SJSA1 (cell line): Measurements from ENCODE around the gene ABCF2. TPM values are rescaled to one million over a fixed set of nuclear protein-coding genes. Genes with fewer than 3 reads are reported as not detected.

Experiments used
- DNase-seq, 2 experiments: peaks; one replicate each; pipeline ENCODE4 v3.0.0-alpha.2; 2015 to 2020; ENCODE audit warnings: low spot score in 2 of 2, low read depth in 1 of 2
- H3K27ac ChIP-seq: fragments of 250-450 bp; sonication (Bioruptor Pico); 2 replicates; pipeline ENCODE4 v1.5.1; 2020; ENCODE audit warnings: mild to moderate bottlenecking, moderate library complexity
- H3K27me3 ChIP-seq: fragments of 250-450 bp; sonication (Bioruptor Pico); replicated peaks from 2 replicates; pipeline ENCODE4 v1.5.1; 2020; ENCODE audit warnings: mild to moderate bottlenecking, moderate library complexity
- H3K36me3 ChIP-seq: fragments of 250-450 bp; sonication (Bioruptor Pico); 2 replicates; pipeline ENCODE4 v1.5.1; 2020; ENCODE audit warnings: mild to moderate bottlenecking
- H3K4me1 ChIP-seq: fragments of 250-450 bp; sonication (Bioruptor Pico); replicated peaks from 2 replicates; pipeline ENCODE4 v1.6.1; 2021; ENCODE audit warnings: mild to moderate bottlenecking
- H3K4me3 ChIP-seq: fragments of 250-450 bp; sonication (Bioruptor Pico); 2 replicates; pipeline ENCODE4 v1.5.1; 2020; ENCODE audit warnings: mild to moderate bottlenecking
- H3K9me3 ChIP-seq: fragments of 250-450 bp; sonication (Bioruptor Pico); replicated peaks from 2 replicates; pipeline ENCODE4 v1.5.1; 2020; ENCODE audit warnings: mild to moderate bottlenecking
- total RNA-seq: library from RNA; depleted of rRNA; stranded (reverse); fragments of >200 nt; shearing (Covaris generic); gene quantifications from 2 replicates; pipeline ENCODE4 v1.2.3, GENCODE V29; 2014

The ABCF2 gene
- total RNA-seq, 1 experiment from 2014 or later = 72.6 TPM

GRCh38 chr7:151179287-151179860 is 47.6 kb downstream of the ABCF2 start:
- Histone ChIP-seq H3K27me3 (peaks cover 54% of the 10 kb centered on the region), H3K4me3 (no peak overlapping the region), H3K9me3 (no peaks in the 10 kb centered on the region), H3K27ac (no peak overlapping the region), H3K36me3 (no peaks in the 10 kb centered on the region), H3K4me1 (no peaks in the 10 kb centered on the region)
- DNase-seq = no peak

GRCh38 chr7:151178831-151179230 is 48.2 kb downstream of the ABCF2 start:
- no peak for DNase-seq
- no peaks in the 10 kb centered on the region for H3K36me3 ChIP-seq
- H3K9me3 ChIP-seq = no peaks in the 10 kb centered on the region
- no peak overlapping the region for H3K27ac ChIP-seq
- H3K4me1 ChIP-seq = no peaks in the 10 kb centered on the region
- peaks cover 54% of the 10 kb centered on the region for H3K27me3 ChIP-seq
- no peak overlapping the region for H3K4me3 ChIP-seq

GRCh38 chr7:151178236-151178635 is 48.8 kb downstream of the ABCF2 start:
- H3K4me1 ChIP-seq = no peaks in the 10 kb centered on the region
- H3K9me3 ChIP-seq = peaks cover 2% of the 10 kb centered on the region; the same call in 1 of the 2 replicates
- no peak for DNase-seq
- H3K27ac ChIP-seq = no peak overlapping the region
- peaks cover 50% of the 10 kb centered on the region for H3K27me3 ChIP-seq
- H3K36me3 ChIP-seq = no peaks in the 10 kb centered on the region
- H3K4me3 ChIP-seq = no peak overlapping the region

GRCh38 chr7:151177310-151177709 is 49.7 kb downstream of the ABCF2 start:
- H3K9me3 ChIP-seq = peaks cover 11% of the 10 kb centered on the region
- DNase-seq = no peak
- no peaks in the 10 kb centered on the region for H3K4me1 ChIP-seq
- H3K4me3 ChIP-seq = no peak overlapping the region
- H3K27ac ChIP-seq = no peak overlapping the region
- H3K27me3 ChIP-seq = peaks cover 48% of the 10 kb centered on the region
- no peaks in the 10 kb centered on the region for H3K36me3 ChIP-seq

- peaks cover 46% of the 10 kb centered on the region for H3K27me3 ChIP-seq
- no peak overlapping the region for H3K27ac ChIP-seq
- H3K36me3 ChIP-seq = no peaks in the 10 kb centered on the region
- H3K9me3 ChIP-seq = peaks cover 11% of the 10 kb centered on the region
- H3K4me1 ChIP-seq = no peaks in the 10 kb centered on the region
- no peak for DNase-seq
- H3K4me3 ChIP-seq = no peak overlapping the region
These were observed 50.6 kb downstream of the ABCF2 start for GRCh38 chr7:151176401-151176800.

- Histone ChIP-seq H3K4me1 (no peaks in the 10 kb centered on the region), H3K27me3 (peaks cover 44% of the 10 kb centered on the region), H3K4me3 (no peak overlapping the region), H3K36me3 (no peaks in the 10 kb centered on the region), H3K27ac (no peak overlapping the region), H3K9me3 (peaks cover 11% of the 10 kb centered on the region)
- DNase-seq = no peak
These were observed 51.2 kb downstream of the ABCF2 start for GRCh38 chr7:151175793-151176311.

- H3K9me3 ChIP-seq = peaks cover 11% of the 10 kb centered on the region
- no peak overlapping the region for H3K4me3 ChIP-seq
- no peak overlapping the region for H3K27ac ChIP-seq
- H3K36me3 ChIP-seq = no peaks in the 10 kb centered on the region
- peaks cover 39% of the 10 kb centered on the region for H3K27me3 ChIP-seq
- no peak for DNase-seq
- H3K4me1 ChIP-seq = no peaks in the 10 kb centered on the region
These were observed 51.8 kb downstream of the ABCF2 start for GRCh38 chr7:151175047-151175792.

- no peak overlapping the region for H3K4me3 ChIP-seq
- peaks cover 11% of the 10 kb centered on the region for H3K9me3 ChIP-seq
- no peaks in the 10 kb centered on the region for H3K36me3 ChIP-seq
- H3K27me3 ChIP-seq = peaks cover 39% of the 10 kb centered on the region
- DNase-seq = no peak
- no peaks in the 10 kb centered on the region for H3K4me1 ChIP-seq
- H3K27ac ChIP-seq = no peak overlapping the region
These were observed 52.6 kb downstream of the ABCF2 start for GRCh38 chr7:151174246-151175046.

- Histone ChIP-seq H3K36me3 (no peaks in the 10 kb centered on the region), H3K4me1 (no peaks in the 10 kb centered on the region), H3K9me3 (peaks cover 11% of the 10 kb centered on the region), H3K27me3 (peaks cover 39% of the 10 kb centered on the region), H3K4me3 (no peak overlapping the region), H3K27ac (no peak overlapping the region)
- no peak for DNase-seq
These were observed 53.4 kb downstream of the ABCF2 start for GRCh38 chr7:151173386-151174245.

GRCh38 chr7:151172273-151173141 is 54.5 kb downstream of the ABCF2 start:
- DNase-seq = peak; percentile 65 to 69
- no peak overlapping the region for H3K4me3 ChIP-seq
- H3K36me3 ChIP-seq = no peaks in the 10 kb centered on the region
- peaks cover 40% of the 10 kb centered on the region for H3K27me3 ChIP-seq
- H3K9me3 ChIP-seq = peaks cover 11% of the 10 kb centered on the region
- H3K4me1 ChIP-seq = peaks cover 8% of the 10 kb centered on the region
- no peak overlapping the region for H3K27ac ChIP-seq

- Histone ChIP-seq H3K27me3 (peaks cover 69% of the 10 kb centered on the region), H3K4me1 (peaks cover 15% of the 10 kb centered on the region), H3K27ac (no peak overlapping the region), H3K4me3 (no peak overlapping the region), H3K36me3 (no peaks in the 10 kb centered on the region), H3K9me3 (peaks cover 14% of the 10 kb centered on the region)
- no peak for DNase-seq
These were observed 58.2 kb downstream of the ABCF2 start for GRCh38 chr7:151168787-151169162.

GRCh38 chr7:151168003-151168786 is 58.8 kb downstream of the ABCF2 start:
- H3K27me3 ChIP-seq = peaks cover 75% of the 10 kb centered on the region
- no peak overlapping the region for H3K27ac ChIP-seq
- DNase-seq = peak in 1 of 2 experiments; percentile 15
- no peaks in the 10 kb centered on the region for H3K36me3 ChIP-seq
- peak overlapping the region; percentile 9; the same call in 1 of the 2 replicates for H3K4me3 ChIP-seq
- H3K4me1 ChIP-seq = peaks cover 15% of the 10 kb centered on the region
- H3K9me3 ChIP-seq = peaks cover 12% of the 10 kb centered on the region
